GM23338 (cell line): ENCODE data around the gene STX1B.

Experiments used
- CREB1 ChIP-seq: fragments of 250-450 bp; sonication (Bioruptor Pico); IDR thresholded peaks from 2 replicates; pipeline ENCODE4 v1.5.0; 2020; ENCODE audit warnings: low read depth, mild to moderate bottlenecking, moderate library complexity
- CTCF ChIP-seq, 2 experiments: fragments of 200-600 bp in 1 of 2; sonication (generic) in 1 of 2; conservative IDR thresholded peaks; 2 replicates each; pipeline versions ENCODE4 v1.5.1 to v1.6.1; 2016 to 2017; ENCODE audit warnings: antibody characterized with exemption in 2 of 2, low read depth in 2 of 2, mild to moderate bottlenecking in 2 of 2, moderate library complexity in 1 of 2
- ETS1 ChIP-seq: IDR thresholded peaks from 2 replicates; pipeline ENCODE4 v1.6.1; 2016; ENCODE audit warnings: antibody characterized with exemption
- EZH2 ChIP-seq: fragments of 200-600 bp; sonication (generic); IDR thresholded peaks from one replicate; pipeline ENCODE4 v1.8.0; 2017; ENCODE audit warnings: antibody characterized with exemption, mild to moderate bottlenecking, low read depth; ENCODE audit not compliant: unreplicated experiment
- EZH2phosphoT487 ChIP-seq: fragments of 200-600 bp; sonication (generic); IDR thresholded peaks from one replicate; pipeline ENCODE4 v1.8.1; 2018; ENCODE audit warnings: antibody characterized with exemption; ENCODE audit not compliant: unreplicated experiment
- JUNB ChIP-seq: IDR thresholded peaks from one replicate; pipeline ENCODE4 v1.6.1; 2016; ENCODE audit warnings: antibody characterized with exemption; ENCODE audit not compliant: unreplicated experiment
- NANOG ChIP-seq: IDR thresholded peaks from 2 replicates; pipeline ENCODE4 v1.6.1; 2016; ENCODE audit warnings: antibody characterized with exemption, borderline replicate concordance
- POLR2AphosphoS5 ChIP-seq: IDR thresholded peaks from 2 replicates; pipeline ENCODE4 v1.6.1; 2016; ENCODE audit warnings: antibody characterized with exemption, low read depth
- REST ChIP-seq: IDR thresholded peaks from one replicate; pipeline ENCODE4 v1.6.1; 2018; ENCODE audit warnings: antibody characterized with exemption; ENCODE audit not compliant: unreplicated experiment
- STAT1 ChIP-seq: IDR thresholded peaks from one replicate; pipeline ENCODE4 v1.6.1; 2016; ENCODE audit warnings: antibody characterized with exemption; ENCODE audit not compliant: unreplicated experiment
- ZNF114 ChIP-seq: fragments of 250-450 bp; sonication (Bioruptor Pico); IDR thresholded peaks from 2 replicates; pipeline ENCODE4 v1.5.0; 2020; ENCODE audit warnings: mild to moderate bottlenecking, moderate library complexity
- ZNF331 ChIP-seq: fragments of 250-450 bp; sonication (Bioruptor Pico); IDR thresholded peaks from 2 replicates; pipeline ENCODE4 v1.5.0; 2020; ENCODE audit warnings: low read depth, mild to moderate bottlenecking, moderate library complexity
- ZNF462 ChIP-seq: fragments of 250-450 bp; sonication (Bioruptor Pico); IDR thresholded peaks from 2 replicates; pipeline ENCODE4 v1.5.0; 2020; ENCODE audit warnings: mild to moderate bottlenecking, moderate library complexity

- no peak for TF ChIP-seq CTCF (conservative IDR thresholded peaks at IDR 0.05; ENCODE audit: low read depth in 2 of 2)
- TF ChIP-seq ZNF331, result no peak
- no peak for TF ChIP-seq REST
- TF ChIP-seq POLR2AphosphoS5, result no peak
- TF ChIP-seq JUNB, result no peak
- TF ChIP-seq CREB1 (CRISPR knock-in tag), result no peak
- no peak for TF ChIP-seq NANOG
- no peak for TF ChIP-seq EZH2phosphoT487
- TF ChIP-seq EZH2, result no peak
- TF ChIP-seq ETS1, result no peak
- TF ChIP-seq ZNF462, result no peak
- no peak for TF ChIP-seq ZNF114 (CRISPR knock-in tag)
- no peak for TF ChIP-seq STAT1
These were observed 68.0 kb downstream of the STX1B start for GRCh38 chr16:30942426-30942806.
